TTC549 (cell line): ENCODE results near the gene SLC25A44.
"Not testable (repeated sequence)": the region's sequence is repeated elsewhere in the genome, so short reads cannot be mapped to it uniquely, and the experiment has no call there.

Experiments used
- FAIRE-seq: peaks from 2 replicates; lab custom pipeline; 2012; peaks lifted over from hg19 to GRCh38; lab: Jason Lieb, UNC

Gene SLC25A44

GRCh38 chr1:156164125-156164831 lies 29.6 kb upstream of the SLC25A44 start:
- no peak for FAIRE-seq

DNA sequence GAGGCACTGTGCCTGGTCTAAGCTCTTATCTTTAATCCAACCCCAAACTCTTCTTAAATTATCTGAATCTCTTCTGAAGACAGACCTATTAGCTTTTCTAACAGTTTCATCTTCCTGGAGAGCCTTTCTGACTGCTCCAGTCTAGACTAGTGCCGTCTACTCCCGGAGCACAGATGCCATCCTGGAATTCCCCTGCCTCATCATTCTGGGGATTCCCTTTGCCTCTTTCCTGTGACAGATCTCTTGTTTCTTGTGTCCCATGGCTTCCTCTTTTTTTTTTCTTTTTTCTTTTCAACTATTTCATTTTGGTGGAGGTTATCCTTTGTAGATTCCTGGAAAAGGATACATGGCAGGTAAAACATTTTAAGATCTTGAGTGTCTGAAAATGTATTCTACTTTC lies 28.8 kb upstream of the SLC25A44 start:
- no peak for FAIRE-seq

DNA sequence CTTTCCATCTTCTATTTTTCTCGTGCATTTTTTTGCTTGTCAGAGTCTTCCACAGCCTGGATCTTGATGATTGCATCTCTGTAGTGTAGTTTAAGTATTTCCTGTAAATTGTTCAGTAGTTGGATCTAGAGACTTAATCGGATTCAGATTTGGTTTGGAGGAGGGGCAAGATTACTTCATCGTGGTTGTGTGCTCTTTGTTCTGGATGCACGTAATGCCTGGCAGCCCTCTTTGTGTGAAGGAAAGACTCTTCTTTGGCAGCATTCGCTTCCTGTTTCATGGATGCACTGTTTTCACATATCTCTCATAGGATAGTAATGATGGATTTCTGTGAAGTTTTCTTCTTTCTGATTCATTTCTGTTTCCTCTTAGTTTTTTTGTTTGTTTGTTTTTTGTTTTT lies 26.4 kb upstream of the SLC25A44 start:
- FAIRE-seq = no peak

GRCh38 chr1:156172696-156173470 lies 21.0 kb upstream of the SLC25A44 start:
- no peak for FAIRE-seq

DNA sequence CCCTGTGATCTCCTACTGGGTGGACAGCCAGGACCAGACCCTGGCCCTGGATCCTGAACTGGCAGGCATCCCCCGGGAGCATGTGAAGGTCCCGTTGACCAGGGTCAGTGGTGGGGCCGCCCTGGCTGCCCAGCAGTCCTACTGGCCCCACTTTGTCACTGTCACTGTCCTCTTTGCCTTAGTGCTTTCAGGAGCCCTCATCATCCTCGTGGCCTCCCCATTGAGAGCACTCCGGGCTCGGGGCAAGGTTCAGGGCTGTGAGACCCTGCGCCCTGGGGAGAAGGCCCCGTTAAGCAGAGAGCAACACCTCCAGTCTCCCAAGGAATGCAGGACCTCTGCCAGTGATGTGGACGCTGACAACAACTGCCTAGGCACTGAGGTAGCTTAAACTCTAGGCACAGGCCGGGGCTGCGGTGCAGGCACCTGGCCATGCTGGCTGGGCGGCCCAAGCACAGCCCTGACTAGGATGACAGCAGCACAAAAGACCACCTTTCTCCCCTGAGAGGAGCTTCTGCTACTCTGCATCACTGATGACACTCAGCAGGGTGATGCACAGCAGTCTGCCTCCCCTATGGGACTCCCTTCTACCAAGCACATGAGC lies 17.2 kb upstream of the SLC25A44 start:
- FAIRE-seq = no peak

DNA sequence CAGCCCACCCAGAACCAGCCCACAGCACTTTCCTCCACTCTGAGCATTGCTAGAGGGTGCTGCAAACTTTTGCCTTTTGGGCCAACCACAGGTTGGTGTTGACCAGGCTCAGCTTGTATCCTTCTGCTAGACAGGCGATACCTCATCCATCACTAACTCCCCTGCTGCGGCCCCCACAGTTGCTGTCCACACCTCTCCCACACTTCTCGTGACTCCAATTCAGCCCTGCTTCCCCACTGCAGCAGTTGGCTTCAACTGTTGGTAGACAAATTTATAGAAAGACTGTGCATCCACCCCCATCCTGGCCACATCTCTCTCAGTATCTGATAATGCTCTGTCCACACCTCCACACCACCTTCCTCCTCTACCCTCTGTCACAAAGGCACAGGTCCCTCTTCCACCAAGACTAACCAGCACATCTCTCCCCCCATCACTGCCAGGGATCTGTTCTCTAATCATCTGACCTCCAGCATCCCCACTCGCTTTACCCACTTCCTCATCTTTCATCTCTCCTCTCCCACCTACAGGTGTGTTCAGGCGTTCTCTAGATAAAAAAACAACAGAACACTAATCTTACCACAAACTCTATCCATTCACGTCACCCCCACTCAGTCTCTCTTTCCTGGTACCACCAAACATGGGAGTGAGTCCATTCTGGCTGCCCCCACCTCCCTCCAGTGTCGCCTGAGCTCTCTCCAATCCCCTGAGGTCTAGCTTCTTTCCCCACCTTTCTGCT lies 15.8 kb upstream of the SLC25A44 start:
- no peak for FAIRE-seq

- FAIRE-seq = no peak
These were observed 13.4 kb upstream of the SLC25A44 start for GRCh38 chr1:156180471-156180870.

GRCh38 chr1:156181391-156181924 lies 12.4 kb upstream of the SLC25A44 start:
- FAIRE-seq = not testable (repeated sequence)

DNA sequence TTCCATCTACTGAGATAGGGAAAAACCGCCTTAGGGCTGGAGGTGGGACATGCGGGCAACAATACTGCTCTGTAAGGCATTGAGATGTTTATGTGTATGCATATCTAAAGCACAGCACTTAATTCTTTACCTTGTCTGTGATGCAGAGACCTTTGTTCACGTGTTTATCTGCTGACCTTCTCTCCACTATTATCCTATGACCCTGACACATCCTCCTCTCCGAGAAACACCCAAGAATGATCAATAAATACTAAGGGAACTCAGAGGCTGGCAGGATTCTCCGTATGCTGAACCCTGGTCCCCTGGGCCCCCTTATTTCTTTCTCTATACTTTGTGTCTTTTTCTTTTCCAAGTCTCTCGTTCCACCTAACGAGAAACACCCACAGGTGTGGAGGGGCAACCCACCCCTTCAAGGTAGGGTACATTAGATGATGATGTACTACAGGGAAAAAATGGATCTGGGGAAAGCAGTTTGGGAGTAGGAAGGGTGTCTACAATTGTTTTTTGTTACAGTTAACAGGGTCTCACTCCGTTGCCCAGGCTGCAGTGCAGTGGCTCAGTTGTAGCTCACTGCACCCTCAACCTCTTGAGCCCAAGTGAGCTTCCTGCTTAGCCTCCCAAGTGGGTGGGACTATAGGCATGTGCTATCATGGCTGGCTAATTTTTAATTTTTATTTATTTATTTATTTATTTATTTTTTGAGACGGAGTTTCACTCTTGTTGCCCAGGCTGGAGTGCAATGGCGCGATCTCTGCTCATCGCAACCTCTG lies 11.7 kb upstream of the SLC25A44 start:
- FAIRE-seq = not testable (repeated sequence)

DNA sequence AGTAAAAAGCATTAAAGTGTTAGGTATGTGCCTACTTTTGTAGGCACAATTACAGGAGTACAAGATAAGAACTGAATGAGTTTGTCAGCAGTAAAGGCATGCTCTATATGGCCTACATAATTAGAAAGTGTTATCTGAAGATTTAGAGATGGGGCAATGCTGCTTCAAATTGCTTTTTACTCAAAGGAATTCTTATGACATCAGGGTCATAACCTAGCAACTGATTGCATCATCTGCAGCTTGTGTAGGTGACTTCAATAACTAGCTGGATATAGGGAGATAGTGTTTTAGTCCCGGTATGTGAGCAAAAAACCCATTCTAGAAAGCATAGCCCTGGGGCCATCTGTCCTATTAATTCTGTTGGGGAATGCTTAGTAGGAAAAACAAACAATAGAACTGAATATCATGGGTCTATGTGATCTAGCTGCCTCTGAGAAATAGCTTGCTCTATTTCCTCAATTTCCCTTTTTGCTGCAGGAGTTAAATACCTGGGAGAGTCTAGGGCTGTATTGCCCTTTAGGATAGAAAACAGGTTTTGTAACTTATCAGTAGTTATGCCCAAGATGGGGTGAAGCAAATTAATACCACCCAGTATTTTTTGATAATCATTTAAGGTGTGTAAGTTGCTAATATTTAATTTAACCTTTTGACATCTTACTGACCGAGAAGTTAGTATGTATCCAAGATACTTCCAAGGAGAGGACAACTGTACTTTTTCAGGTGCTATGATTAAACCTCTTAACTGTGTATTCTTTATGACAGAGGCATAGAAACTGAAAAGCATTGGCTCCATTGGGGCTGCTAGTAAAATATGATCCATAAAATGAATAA lies 7.3 kb upstream of the SLC25A44 start:
- not testable (repeated sequence) for FAIRE-seq

DNA sequence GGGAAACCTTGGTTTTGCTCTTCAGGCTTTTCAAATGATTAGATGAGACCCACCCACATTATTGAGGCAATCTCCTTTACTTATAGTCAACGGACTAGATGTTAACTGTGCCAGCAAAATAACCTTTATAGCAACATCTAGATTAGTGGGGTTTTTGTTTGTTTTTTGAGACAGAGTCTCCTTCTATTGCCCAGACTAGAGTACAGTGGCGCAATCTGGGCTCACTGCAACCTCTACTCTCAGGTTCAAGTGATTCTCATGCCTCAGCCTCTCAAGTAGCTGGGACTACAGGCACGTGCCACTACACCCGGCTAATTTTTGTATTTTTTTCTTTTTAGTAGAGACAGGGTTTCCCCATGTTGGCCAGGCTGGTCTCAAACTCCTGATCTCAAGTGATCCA lies 3.6 kb upstream of the SLC25A44 start:
- FAIRE-seq = not testable (repeated sequence)

DNA sequence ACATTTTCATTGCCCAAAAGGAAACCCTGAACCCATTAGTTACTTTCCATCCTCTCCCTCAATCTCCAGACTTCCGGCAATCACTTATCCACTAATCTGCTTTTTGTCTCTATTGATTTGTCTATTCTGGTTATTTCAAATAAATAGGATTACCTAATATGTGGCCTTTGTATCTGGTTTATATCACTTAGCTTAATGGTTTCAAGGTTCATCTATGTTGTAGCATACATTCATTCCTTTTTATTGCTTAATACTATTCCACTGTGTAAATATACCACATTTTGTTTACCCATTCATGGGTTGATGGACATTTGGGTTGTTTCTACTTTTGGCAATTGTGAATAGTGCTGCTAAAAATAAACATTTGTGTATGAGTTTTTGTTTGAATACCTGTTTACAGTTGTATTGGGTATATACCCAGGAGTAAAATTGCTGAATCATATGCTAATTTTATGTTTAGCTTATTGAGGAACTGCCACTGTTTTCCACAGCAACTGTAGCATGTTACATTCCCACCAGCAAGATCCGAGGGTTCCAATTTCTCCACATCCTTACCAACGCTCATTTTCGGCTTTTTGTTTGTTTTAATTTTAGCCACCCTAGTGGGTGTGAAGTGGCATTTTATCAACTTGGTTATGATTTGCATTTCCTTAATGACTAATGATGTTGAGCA lies 2.5 kb upstream of the SLC25A44 start:
- no peak for FAIRE-seq

- FAIRE-seq = no peak
These were observed 756 bp upstream of the SLC25A44 start for GRCh38 chr1:156193208-156193487.

GRCh38 chr1:156194300-156194652 lies 372 bp downstream of the SLC25A44 start:
- no peak for FAIRE-seq

DNA sequence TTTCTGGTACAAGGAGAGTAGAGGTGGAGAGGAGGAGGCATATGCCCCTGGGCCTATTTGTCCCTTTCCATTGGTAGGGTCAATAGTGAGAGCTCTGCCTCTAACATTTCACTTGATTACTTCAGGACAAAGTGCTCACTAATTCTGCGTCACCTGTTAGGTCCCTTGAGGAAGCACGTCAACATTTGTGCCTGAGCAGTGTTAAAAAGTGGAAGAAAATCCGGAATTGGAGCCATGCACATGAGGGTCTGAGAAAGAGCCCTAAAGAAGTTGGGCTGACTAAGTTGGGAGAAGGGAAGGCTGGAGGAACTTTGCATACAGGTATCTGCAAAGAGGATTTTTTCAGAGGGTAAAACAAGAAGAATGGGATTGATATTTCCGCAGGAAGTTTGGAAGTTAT lies 1.9 kb downstream of the SLC25A44 start:
- no peak for FAIRE-seq

DNA sequence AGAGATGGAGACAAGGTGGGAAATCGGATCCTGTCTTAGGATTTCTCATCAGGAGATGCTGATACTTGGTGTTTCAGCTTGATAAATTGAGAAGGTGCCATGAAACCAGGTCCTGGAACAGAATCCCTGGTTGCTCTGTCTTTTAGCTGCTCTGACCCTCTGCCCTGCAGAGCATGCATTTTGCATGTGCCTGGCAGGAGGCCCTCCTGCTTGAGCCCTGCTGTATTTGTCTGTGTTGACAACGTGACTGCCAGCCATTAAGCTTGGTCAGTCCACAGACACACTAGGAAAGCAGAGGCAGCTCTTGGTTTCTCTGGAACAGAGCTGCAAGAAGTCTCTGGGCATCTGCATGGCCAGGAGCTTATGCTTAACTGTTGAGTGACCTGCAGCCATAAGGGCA lies 2.5 kb downstream of the SLC25A44 start:
- no peak for FAIRE-seq

DNA sequence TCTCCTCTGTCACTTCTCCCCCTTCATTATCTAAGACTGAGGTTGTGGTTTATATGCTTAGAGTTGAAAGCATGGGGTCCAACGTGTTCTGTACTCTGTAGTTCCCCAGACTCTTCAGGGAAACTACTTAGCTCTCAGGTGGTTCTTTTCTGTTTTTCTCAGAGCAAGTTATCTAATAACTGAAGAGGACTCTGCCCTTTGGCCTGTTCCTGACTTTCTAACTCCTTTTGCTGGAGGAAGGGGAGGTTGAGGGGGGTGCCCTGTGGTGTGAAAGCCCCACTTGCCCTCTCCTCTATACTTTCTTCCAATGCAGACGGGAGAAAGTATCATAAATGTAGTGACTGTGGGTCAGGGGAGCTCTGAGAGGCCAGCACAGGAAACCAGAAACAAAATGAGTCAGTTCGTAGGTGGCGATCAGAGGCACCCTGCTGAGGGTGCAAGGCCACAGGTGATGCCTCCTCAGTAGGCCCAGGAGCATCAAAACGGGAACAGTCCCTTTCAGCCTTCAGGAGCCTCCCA lies 5.0 kb downstream of the SLC25A44 start:
- no peak for FAIRE-seq

GRCh38 chr1:156200044-156200443 lies 6.1 kb downstream of the SLC25A44 start:
- no peak for FAIRE-seq

DNA sequence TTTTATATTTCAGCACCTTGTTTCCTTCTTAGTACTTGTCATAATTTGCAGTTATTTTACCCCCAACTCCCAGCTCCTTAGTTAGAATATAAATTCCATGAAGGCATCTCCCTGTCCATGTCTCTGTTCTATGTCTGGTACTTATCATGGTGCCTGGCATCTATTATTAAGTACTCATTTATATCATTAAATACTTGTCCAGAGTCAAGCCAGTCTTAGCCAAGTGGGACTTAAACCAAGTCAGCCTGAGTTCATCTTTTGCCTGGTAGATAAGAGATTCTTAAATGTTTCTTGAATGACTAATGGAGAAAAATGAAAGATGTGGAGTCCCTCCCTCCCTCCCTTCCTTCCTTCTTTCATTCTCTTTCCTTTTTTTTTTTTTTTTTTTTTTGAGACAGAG lies 9.4 kb downstream of the SLC25A44 start:
- FAIRE-seq = no peak

DNA sequence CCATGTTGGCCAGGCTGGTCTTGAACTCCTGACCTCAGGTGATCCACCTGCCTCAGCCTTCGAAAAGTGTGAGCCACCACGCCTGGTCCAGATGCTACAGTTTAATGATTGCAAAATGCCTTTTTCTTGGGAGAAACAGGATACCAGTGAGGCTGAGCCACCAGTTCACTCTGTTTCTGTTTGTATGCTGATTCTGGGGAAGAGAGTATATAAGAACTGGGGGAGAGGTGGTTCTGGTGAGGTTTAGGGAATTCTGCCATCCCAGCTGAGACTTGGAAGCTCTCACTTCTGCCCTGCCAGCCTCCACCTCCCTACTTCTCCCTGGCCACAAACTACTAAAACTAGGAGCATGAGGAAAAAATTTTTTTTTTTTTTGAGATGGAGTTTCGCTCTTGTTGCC lies 10.8 kb downstream of the SLC25A44 start:
- FAIRE-seq = no peak
